ENCODE data around the gene PPFIBP2.
"Not testable (repeated sequence)": the region's sequence is repeated elsewhere in the genome, so short reads cannot be mapped to it uniquely, and the experiment has no call there.

The PPFIBP2 gene

GRCh38 chr11:7500251-7500650 lies 13.5 kb upstream of the PPFIBP2 start:
- DNase-seq = no peak

DNA sequence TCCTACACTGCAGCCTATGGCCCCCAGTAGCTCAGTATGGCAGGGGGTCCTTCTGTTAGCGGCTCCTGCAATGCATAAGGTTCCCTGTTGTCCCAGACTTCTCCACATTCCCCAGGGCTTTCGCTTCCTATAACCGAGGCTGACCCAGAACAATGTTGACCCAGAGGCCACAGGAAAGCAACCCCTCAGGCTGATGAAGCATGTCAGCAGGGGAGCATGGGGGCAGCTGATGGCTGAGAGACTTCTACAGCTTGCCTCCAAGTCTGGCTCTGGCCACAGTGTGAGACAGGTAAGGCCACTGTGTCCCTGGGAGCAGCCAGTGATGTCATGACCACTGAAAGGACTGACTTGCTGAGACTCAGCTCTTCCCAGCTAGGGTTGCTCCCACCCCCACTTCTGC lies 12.5 kb upstream of the PPFIBP2 start:
- no peak for DNase-seq

- no peak for DNase-seq
These were observed 11.9 kb upstream of the PPFIBP2 start for GRCh38 chr11:7501894-7502293.

DNA sequence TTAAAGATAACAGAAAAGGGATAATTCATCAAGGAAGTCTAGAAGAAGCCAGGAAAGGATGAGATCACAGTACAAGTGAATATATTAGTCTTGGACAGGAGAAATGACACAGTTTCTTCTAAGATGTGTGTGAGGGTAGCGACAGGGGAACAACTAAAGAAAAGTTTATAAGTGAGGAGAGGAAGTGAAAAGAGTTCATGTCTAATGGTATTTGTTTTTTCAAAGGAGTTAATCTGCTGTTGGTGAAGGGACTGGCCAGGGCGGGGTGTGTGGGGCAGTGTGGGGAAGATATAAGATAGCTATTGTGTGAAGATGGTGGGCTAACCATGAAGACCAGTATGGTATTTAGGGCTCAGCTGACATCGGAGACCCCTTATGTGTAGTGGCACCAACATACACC lies 7.6 kb upstream of the PPFIBP2 start:
- no peak for DNase-seq

DNA sequence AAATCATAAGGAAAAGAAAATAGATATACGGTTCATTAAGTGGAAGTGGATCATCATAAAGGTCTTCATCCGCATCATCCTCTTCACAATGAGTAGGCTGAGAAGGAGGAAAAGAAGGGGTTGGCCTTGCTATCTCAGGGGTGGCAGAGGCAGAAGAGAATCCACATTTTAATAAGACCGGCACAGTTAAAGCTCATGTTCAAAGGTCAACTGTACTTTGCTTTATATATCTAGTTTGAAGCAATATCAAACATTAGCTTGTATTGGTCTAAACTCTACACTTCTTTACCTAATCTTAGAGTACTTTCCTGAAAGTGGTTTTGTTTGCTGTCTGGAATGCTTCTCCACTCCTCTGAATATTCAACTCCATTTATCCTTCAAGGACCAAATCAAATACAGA lies 5.7 kb upstream of the PPFIBP2 start:
- DNase-seq = no peak

DNA sequence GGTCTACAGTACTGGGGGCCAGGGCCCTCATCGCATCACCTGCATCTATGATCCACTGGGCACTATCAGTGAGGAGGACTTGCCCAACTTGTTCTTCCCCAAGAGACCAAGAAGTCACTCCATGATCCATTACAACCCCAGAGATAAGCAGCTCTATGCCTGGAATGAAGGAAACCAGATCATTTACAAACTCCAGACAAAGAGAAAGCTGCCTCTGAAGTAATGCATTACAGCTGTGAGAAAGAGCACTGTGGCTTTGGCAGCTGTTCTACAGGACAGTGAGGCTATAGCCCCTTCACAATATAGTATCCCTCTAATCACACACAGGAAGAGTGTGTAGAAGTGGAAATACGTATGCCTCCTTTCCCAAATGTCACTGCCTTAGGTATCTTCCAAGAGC lies 3.8 kb upstream of the PPFIBP2 start:
- no peak for DNase-seq

DNA sequence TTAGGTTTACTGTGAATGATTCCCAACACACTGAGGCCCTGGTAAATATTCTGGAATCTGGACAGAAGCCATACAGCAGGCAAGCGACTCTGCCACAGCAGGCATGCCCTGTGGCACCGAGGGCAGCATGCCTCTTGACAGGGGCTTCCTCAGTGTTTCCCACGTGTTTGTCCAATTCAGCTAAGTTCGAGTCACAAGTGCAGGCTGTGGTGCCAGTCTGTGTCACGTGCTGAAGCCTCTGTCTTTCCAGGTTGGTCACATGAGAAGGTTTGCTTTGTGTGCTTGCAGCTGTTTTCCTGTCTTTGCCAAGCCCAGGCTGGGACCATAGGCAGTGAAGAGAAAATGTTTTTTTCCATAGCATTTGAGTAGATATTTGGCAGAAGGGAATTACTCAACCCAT lies 2.4 kb upstream of the PPFIBP2 start:
- no peak for DNase-seq

DNA sequence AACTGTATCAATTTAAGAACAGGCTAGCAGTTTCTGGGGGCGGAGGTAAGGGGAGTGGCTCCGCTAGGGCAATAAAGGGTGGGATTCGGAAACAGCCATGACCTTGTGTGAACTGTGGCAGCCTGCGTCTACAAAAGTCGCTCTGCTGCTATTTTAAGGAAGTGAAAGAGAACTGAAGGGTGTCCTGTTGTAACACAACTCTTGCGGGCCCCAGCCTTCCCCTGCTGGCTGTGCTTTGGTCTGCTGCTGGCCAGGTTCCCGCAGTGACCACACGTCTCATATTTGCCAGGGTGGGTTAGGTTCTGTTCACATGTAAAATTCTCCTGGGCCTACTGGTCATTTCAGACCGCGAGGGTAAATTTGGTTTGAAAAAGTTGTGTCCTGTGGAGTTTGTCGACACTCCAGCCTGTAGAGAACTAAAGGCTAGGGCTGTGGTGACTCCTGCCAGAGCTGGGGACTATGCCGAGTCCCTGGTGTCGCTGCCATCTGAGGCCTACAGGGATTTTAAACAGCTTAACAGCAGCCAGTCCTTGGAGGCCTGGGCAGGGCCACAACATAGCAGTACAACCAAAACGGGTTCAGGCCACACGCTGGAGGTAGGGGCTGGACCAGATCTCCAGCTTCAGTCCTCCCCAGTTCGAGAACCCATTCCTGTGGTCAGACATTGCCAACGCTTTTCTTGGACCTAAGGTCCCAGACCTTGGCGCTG lies 1.1 kb upstream of the PPFIBP2 start:
- no peak for DNase-seq

DNA sequence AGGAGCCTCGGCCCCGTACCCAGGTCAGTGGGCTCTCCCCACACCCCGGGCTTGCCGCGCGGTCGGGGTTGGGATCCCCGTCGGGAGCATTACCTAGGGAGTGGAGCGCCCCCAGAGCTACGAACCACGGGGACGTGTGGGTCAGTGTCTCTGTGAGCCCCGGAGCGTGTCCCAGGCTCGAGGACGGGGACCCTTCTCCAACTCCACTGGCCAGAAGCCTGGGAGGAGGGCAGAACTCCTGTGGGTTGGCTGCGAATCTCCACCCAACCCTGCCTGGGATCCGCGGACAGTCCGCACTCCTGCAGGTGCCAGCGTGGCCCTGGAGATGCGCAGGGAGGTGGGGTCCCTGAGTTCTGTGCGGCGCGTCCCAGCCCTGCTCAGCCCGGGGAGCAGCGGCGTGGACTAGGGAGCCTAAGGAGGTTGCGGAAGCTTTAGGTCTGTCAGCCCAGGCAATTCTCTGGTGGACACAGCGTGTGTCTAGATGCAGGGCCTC lies 346 bp downstream of the PPFIBP2 start:
- DNase-seq = peak; percentile 32

- no peak for DNase-seq
These were observed 1.7 kb downstream of the PPFIBP2 start for GRCh38 chr11:7515447-7515886.

DNA sequence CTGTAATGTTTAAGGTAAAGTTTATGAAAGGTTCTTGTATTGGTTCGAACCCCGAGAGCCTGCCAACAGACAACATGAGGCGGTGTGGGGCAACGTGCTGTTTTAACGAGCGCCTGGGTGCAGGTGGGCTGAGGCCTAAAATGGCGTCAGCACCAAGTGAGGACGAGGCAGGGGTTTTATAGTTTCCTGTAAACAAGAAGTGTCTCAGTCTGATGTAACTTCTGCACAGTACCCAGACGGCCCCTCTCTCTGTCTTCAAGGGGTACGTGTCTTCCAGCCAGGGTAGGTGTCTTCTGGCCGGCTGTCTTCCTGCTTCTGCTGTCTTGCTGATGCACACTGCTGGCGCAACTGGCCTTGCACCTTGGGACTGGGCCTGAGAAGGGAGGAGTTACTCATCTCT lies 2.7 kb downstream of the PPFIBP2 start:
- DNase-seq = no peak

- not testable (repeated sequence) for DNase-seq
These were observed 3.9 kb downstream of the PPFIBP2 start for GRCh38 chr11:7517743-7518142.

DNA sequence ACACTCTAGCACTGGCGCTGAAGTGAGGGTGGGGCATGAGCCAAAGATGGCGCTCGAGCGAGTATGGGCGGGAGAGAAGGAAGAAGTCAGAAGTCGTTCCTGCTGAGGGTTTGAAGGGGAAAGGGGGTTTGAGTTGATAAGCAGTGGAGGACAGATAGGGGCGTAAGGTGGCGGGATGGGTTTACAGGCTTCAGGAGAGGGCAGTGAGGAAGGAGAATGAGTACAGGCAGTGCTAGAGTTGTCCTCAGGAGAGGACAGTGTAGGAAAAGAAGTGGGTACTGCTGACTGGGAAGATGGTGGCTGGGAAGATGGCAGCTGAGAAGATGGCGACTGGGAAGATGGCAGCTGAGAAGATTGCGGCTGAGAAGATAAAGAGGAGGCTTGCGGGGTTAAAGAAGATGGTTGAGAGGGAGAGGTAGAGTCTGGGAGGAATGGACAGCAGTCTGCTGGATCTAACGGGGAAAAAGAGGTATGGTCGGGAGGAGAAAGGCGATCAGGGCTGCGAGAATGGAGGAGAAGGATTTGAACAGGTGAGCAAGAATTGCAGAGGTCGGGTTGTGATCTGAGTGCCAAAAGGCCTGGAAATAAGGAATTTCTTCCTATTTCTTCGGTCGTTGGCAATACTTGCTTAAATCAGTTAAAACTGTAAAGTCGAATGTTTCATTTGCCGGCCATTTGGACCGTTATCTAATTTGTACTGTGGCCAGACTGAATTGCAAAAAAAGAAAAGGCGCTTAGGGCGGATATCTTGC lies 5.2 kb downstream of the PPFIBP2 start:
- DNase-seq = no peak

DNA sequence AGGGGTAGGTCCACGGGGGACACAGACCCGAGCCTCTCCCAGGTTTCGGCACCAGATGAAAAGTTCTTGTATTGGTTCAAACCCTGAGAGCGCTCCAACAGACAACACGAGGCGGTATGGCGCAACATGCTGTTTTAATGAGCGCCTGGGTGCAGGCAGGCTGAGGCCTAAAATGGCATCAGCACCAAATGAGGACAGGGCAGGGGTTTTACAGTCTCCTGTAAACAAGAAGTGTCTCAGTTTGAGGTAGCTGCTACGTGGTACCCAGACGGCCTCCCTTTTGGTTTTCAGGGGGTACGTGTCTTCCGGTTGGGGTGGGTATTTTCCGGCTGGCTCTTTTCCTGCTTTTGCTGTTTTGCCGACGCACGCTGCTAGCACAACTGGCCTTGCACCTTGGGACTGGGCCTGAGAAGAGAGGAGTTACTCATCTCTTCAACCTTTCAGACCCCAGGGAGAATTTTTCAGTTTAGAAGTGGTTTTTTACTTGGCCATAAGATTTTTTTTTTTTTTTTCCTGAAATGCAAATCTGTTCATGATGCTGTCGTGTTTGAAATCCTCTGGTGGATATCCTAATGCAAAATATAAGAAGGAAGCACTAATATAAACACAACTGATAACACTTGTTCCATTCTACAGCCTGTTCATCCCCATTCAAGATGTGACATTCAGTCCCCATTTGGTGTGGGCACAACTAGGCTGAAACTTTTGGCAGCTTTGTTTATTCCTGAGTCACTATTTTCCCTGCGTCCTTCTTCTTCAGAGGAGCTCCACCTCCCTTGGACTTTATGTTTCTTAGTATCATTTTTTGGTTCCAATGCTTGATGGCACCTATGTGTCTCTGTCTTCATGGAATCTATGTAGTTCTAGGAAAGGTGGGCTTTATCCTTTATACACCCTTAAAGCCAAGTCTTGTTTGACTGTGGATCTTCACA lies 6.5 kb downstream of the PPFIBP2 start:
- no peak for DNase-seq

GRCh38 chr11:7520981-7521487 lies 7.2 kb downstream of the PPFIBP2 start:
- no peak for DNase-seq

DNA sequence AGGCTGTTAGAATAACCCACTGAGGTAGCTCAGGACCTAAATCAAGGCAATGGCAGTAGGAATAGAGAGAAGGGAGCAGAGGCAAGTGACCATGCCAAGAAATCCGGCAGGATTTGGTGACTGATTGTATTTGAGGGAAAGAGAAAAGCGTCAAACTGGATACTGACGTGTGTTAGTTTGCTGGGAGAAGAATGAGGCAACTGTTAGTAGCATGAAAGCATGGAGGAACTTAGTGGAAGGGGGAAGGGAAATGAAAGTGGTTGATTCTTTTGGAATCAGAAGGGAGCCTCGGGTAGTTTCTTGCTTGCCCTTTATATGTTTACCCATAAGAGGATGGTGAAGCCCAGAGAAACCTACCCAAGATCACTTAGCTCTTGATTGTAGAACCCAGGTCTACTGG lies 8.3 kb downstream of the PPFIBP2 start:
- DNase-seq = no peak

- DNase-seq = no peak
These were observed 8.7 kb downstream of the PPFIBP2 start for GRCh38 chr11:7522546-7522945.

- DNase-seq = no peak
These were observed 9.8 kb downstream of the PPFIBP2 start for GRCh38 chr11:7523416-7524210.

- DNase-seq = no peak
These were observed 10.8 kb downstream of the PPFIBP2 start for GRCh38 chr11:7524462-7525235.

- DNase-seq = no peak
These were observed 11.6 kb downstream of the PPFIBP2 start for GRCh38 chr11:7525424-7525823.

DNA sequence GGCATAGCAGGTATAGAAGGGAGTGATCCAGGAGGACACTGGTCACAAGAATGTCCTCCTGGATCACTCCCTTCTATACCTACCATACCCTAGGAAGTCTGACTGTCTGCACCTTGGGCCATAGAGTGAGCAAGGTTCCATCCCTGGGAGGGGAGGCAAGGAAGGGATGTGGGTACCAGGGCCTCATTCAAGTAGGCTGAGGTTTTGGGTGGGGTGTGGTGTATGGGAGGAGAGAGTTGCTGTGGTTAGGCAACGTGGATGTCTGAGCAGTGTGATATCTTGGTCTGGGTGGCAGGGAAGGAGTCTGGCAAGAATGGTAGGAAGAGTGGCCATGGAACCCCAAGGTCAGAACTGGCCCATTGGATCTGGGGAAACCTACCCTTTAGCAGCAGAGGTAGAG lies 13.2 kb downstream of the PPFIBP2 start:
- no peak for DNase-seq
